ENCODE results near the gene ACLY. TPM values are rescaled to one million over a fixed set of nuclear protein-coding genes. Genes with fewer than 3 reads are reported as not detected.
A peak's percentile ranks its signal among the peaks of the same experiment; 100 is the strongest.
"Not testable (repeated sequence)": the region's sequence is repeated elsewhere in the genome, so short reads cannot be mapped to it uniquely, and the experiment has no call there.

Gene ACLY
- polyA plus RNA-seq, 4 donors: 81.0 to 91.3 (median 91.1) TPM

- DNase-seq (ENCODE audit: low read depth in 4 of 4, low spot score in 3 of 4): no peak
These were observed 22.4 kb upstream of the ACLY start for GRCh38 chr17:41941168-41941567.

- DNase-seq (ENCODE audit: low read depth in 4 of 4, low spot score in 3 of 4): no peak
These were observed 20.9 kb upstream of the ACLY start for GRCh38 chr17:41939693-41940090.

GRCh38 chr17:41939044-41939692 is 20.4 kb upstream of the ACLY start:
- DNase-seq (ENCODE audit: low read depth in 4 of 4, low spot score in 3 of 4): no peak

GRCh38 chr17:41937970-41938954 is 19.5 kb upstream of the ACLY start:
- DNase-seq (ENCODE audit: low read depth in 4 of 4, low spot score in 3 of 4): no peak

- DNase-seq (ENCODE audit: low read depth in 4 of 4, low spot score in 3 of 4): no peak
These were observed 16.9 kb upstream of the ACLY start for GRCh38 chr17:41935641-41936040.

- DNase-seq (ENCODE audit: low read depth in 4 of 4, low spot score in 3 of 4): no peak
These were observed 14.2 kb upstream of the ACLY start for GRCh38 chr17:41932816-41933389.

GRCh38 chr17:41931715-41932114 is 13.0 kb upstream of the ACLY start:
- DNase-seq (ENCODE audit: low read depth in 4 of 4, low spot score in 3 of 4): not testable (repeated sequence)

- not testable (repeated sequence) for DNase-seq (ENCODE audit: low read depth in 4 of 4, low spot score in 3 of 4)
These were observed 12.0 kb upstream of the ACLY start for GRCh38 chr17:41930833-41931156.

GRCh38 chr17:41930009-41930832 is 11.5 kb upstream of the ACLY start, which contains the start of gene ODAD4:
TSS of gene ODAD4 (plus strand) at chr17:41930617. CDS start at chr17:41930724, 107 bp downstream.
- DNase-seq (ENCODE audit: low read depth in 4 of 4, low spot score in 3 of 4): peak; percentile 90 to 92 (median 90)

- DNase-seq (ENCODE audit: low read depth in 4 of 4, low spot score in 3 of 4): no peak
These were observed 10.0 kb upstream of the ACLY start for GRCh38 chr17:41928693-41929251.

GRCh38 chr17:41925991-41926590 is 7.3 kb upstream of the ACLY start:
- DNase-seq (ENCODE audit: low read depth in 4 of 4, low spot score in 3 of 4): no peak

GRCh38 chr17:41920580-41920955 is 1.8 kb upstream of the ACLY start:
- DNase-seq (ENCODE audit: low read depth in 4 of 4, low spot score in 3 of 4): no peak

- DNase-seq (ENCODE audit: low read depth in 4 of 4, low spot score in 3 of 4): no peak
These were observed 1.3 kb upstream of the ACLY start for GRCh38 chr17:41919840-41920579.

- DNase-seq (ENCODE audit: low read depth in 4 of 4, low spot score in 3 of 4): peak in 1 of 4 donors; percentile 50
These were observed 540 bp upstream of the ACLY start for GRCh38 chr17:41919165-41919817.

GRCh38 chr17:41917679-41918313 is 955 bp downstream of the ACLY start:
- DNase-seq (ENCODE audit: low read depth in 4 of 4, low spot score in 3 of 4): peak in 1 of 4 donors; percentile 29

GRCh38 chr17:41917192-41917591 is 1.6 kb downstream of the ACLY start:
- no peak for DNase-seq (ENCODE audit: low read depth in 4 of 4, low spot score in 3 of 4)

GRCh38 chr17:41915566-41915965 is 3.2 kb downstream of the ACLY start:
- no peak for DNase-seq (ENCODE audit: low read depth in 4 of 4, low spot score in 3 of 4)

- no peak for DNase-seq (ENCODE audit: low read depth in 4 of 4, low spot score in 3 of 4)
These were observed 3.7 kb downstream of the ACLY start for GRCh38 chr17:41915020-41915419.
